NCI-H345 treated with DMSO at 0.1 percent for 48 hours (cell line): ENCODE data around the gene OTUB1.
"Not testable (repeated sequence)": the region's sequence is repeated elsewhere in the genome, so short reads cannot be mapped to it uniquely, and the experiment has no call there.

ENCODE experiments used
- DNase-seq: peaks from one replicate; lab custom pipeline; 2025; ENCODE audit not compliant: unreplicated experiment; lab: John Stamatoyannopoulos, UW

OTUB1 gene

DNA sequence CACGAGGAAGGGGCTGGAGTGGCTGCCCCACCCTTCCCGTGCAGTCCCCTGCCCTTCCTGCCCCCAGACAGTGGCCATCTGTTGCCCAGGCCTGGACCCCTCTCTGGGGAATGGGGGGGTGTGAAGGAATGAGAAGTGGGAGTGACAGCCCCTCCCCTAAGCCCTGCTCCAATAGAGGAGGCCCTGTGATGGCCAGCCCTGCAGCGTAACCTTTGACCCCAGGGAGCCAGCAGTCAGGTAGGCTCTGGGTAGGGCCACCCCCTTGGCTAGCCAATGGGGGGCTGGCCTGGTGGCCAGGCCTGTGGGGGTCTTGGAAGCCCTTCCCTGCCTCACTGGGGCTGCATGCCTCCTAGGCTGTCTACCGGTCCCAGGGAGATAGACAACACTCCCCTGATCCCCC is 56.1 kb downstream of the OTUB1 start:
- DNase-seq = no peak

DNA sequence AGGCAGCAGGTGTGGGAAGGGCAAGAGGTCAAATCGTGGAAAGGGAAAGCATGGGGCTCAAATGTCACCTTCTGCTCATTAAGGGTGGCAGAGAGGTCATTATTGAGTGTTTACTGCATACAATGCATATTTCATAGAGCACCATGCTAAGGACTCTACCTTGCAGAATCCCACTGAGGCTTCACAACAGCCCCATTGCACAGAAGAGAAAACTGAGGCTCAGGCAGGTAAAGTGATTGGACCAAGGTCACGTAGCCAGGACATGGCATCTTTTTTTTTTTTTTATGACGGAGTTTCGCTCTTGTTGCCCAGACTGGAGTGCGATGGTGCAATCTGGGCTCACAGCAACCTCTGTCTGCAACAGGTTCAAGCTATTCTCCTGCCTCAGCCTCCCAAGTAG is 57.3 kb downstream of the OTUB1 start:
- DNase-seq = no peak

DNA sequence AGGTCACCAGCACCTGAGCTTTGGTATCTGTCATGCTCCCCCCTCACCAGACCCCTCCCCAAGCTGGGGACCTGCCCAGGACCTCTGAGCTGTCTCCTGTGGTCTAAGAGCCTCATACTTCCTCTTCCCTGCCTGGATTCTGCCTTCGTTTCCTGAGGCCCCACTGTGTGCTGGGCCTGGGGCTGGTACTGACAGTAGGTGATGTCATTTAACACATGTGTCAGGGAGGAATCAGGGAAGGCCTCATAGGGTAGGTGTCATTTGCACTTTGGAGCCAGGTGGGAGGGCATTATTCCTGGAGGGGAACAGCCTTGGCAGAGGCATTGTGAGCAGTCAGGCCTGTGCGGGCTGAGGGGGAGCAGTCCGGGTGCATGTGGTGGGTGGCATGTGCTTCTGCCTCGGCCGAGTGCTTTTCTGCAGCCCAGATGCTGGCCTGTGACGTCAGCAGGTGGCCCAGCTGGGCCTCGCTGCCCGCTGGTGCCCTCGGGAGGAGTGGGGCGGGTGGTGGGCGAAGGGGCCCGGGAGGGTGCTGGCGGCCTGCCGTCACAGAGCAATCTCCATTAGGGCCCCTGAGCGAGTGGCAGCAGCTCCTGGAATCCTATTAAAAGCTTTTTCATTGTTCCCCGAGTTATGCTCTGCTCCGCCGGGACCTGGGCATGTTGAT is 58.6 kb downstream of the OTUB1 start:
- DNase-seq = no peak

GRCh38 chr11:64045700-64046099 is 59.5 kb downstream of the OTUB1 start:
- DNase-seq = no peak

DNA sequence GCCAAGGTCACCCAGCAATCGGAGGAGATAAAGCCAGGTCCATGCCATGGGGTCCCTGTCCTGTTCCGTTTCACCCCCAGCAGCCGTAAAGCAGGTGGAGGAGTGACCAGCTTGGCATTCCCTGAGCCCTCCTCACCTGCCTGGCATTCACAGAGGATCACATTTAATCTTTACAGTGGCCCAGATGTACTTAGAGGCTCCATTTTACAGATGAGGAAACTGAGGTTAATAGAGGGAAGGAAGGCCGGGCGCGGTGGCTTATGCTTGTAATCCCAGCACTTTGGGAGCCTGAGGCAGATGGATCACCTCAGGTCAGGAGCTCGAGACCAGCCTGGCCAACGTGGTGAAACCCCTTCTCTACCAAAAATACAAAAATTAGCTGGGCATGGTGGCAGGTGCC is 61.1 kb downstream of the OTUB1 start:
- DNase-seq = not testable (repeated sequence)
